HG03565 (cell line): ENCODE measurements around the gene RAB25.
"Not testable (repeated sequence)": the region's sequence is repeated elsewhere in the genome, so short reads cannot be mapped to it uniquely, and the experiment has no call there.

ENCODE experiments used
- ATAC-seq: cut with Tn5 transposase; IDR thresholded peaks from one replicate; pipeline ENCODE4 v1.9.1; 2021; ENCODE audit warnings: mild to moderate bottlenecking, moderate library complexity; ENCODE audit not compliant: unreplicated experiment

Gene RAB25

DNA sequence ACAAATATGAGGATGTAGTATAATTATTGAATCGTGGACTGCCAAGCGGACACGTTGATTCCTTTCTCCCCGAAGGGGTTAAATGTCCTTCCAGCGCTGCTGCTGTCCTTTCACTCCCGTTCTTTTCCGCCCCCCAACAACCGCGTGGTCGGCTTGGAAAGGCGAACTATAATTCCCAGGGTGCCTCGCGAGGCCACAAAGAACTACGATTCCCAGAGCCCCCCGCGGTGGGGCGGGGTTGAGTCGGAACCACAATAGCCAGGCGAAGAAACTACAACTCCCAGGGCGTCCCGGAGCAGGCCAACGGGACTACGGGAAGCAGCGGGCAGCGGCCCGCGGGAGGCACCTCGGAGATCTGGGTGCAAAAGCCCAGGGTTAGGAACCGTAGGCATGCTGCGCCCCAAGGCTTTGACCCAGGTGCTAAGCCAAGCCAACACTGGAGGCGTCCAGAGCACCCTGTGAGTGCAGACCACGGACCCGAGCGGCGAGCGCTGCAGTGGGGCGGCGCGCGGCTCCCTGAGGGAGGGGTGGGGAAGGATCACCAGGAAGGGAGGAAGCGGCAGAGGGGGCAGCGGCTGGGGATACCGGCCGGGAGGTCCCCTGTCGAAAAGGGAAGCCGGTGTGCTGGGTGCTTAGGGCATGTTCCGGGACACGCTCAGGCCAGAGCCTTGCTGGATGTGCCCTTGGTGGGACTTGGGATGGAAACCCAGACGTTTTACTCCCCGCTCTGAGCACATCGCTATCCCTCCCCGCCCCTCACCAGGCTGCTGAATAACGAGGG lies 6.3 kb upstream of the RAB25 start, which contains the start of gene LAMTOR2:
Gene LAMTOR2 (plus strand): TSS at position 283 of the 781 bp plus-strand sequence. CDS start 108 bp downstream, at position 391.
- ATAC-seq = peak; percentile 65

DNA sequence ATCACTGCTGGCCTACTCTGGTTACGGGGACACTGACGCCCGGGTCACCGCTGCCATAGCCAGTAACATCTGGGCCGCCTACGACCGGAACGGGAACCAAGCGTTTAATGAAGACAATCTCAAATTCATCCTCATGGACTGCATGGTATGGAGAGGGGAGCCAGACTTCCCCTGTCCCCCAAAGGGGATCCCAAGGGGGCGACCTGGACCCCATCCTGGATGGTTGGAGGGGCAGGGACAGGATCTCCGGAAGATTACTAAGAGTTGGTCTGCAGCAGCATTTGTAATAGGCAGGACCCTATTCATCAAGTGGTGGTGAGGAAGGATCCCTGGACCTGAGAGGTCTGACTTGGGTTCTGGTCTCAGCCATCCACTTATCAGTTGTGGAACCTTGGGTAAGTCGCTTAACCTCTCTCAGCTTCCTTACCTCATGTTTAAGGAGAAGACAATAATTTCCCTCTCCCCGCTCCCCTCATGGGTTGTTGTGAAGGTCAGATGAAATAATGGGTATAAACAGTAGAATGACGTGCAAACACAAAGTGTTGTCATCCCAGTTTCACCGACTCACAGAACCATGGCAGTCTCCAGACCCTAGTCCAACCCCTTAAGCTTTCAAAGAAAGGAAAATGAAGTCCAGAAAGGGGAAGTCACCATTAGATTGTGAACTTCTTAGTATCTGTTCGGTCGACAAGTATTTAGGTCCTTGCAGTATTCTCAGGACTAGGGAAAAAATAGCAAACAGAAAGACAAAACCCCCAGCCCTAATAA lies 5.5 kb upstream of the RAB25 start:
- ATAC-seq = no peak

DNA sequence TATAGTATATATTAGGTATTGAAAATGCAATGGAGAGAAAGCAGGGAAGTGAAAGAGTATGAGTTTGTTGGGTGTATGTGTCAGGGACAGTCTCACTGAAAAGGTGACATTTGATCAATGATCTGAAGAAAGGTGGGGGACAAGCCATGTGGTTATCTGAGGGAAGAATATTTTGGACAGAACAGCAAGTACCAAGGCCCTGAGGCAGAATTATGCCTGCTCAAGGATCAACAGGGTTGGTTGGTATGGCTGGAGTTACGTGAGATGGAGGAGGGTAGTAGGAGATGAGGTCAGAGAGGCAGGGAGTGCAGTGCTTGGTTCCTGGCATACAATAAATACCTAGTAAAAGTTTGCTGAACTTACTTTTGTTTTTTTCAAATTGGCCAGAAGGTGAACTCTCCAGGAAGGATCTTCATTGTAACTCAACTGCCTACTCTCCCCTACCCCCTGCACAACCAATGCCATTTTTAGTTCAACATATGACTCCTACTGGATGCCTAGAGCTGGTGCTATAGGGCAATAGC lies 4.6 kb upstream of the RAB25 start:
- no peak for ATAC-seq

DNA sequence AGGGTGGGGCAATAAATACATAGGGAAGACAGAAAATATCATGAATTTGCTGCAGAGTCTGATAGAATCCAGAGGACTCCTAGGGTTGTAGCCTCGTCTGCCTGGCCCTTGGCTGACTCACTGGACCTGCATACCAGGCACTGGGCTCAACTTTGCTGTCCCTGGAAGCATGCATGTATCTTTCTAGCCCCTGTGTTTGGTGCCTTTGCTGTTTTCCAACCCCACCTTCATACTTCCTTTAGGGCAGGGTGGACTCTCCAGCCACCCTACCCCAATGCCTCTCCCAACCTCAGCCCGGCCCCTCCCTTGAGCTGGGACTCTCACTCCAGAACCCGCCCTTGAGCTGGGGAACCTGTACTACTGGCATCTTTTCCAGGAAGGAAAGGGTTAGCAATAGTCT lies 1.2 kb downstream of the RAB25 start:
- ATAC-seq = no peak

DNA sequence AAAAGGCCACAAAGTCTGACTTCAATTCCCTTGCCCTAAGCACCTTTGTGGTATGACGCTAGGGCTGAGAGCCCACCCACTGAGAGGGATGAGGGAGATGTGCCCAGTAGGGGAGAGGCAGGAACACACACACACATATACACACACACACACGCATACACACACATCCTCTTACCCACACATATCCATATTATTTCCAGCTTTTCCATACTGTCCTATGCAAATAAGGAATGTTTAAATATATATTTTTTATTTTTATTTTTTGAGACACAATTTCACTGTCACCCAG lies 3.0 kb downstream of the RAB25 start:
- no peak for ATAC-seq

DNA sequence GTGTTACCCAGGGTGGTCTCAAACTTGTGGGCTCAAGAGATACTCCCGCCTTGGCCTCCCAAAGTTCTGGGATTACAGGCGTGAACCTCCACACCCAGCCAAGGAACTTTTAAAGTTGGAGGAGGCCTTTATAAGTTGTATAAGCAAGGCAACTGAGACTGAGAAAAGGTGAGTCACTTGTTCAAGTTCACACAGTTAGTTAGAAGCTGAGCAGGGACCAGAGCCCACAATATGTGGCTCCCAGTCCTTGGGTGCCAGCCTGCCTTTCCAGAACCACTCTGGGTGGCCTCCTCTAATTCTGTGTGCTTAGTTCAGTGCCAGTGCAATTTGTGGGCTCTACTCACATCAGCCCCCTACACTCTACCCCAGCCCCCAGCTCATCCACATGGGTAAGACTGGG lies 3.7 kb downstream of the RAB25 start:
- no peak for ATAC-seq

DNA sequence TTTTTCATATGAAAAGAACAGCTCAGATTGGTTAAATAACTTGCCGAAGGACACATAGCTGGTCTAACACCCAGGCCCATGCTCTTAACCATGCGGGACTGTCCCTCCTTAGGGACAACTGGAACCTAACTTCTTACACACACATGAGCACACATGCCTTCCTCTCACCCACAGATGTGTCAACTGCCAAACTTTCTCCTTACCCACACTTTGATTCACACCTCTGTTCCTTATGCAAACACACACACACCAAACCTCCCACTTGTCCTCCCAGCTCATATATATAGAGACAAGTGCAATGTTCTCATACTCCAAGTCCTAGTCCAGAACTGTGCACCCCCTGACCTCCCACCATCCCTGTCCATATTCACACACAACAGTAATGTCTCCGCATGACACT lies 4.3 kb downstream of the RAB25 start:
- ATAC-seq = no peak

DNA sequence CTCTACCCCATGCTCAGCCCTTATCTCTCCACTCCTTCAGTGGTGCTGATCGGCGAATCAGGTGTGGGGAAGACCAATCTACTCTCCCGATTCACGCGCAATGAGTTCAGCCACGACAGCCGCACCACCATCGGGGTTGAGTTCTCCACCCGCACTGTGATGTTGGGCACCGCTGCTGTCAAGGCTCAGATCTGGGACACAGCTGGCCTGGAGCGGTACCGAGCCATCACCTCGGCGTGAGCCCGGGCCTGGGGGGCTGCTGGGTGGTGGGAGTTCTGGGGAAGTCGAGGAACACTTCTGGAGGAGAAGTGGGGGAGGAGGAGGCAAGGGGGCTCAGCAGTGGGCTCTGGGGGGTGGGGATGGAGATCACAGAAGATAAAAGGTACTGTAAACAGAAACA lies 4.9 kb downstream of the RAB25 start:
- ATAC-seq = no peak

DNA sequence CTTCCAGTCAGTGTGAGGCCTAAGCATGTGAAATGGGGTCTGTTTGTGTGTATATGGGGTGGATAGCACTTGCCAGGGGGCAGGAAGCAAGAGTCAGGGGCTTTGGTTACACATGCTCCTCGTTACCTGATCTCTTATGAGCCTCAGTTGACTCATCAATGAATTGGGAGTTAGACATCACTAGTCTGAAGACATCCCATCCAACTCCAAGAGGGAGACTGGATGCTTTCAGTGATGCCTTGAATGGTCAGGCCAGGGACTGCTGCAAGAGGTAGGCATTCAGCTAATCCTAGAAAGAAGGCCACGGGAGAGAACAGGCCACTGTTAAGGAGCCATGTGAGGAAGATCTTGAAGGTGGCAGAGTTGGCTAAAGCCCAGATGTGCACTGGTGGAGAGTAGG lies 6.3 kb downstream of the RAB25 start:
- no peak for ATAC-seq

DNA sequence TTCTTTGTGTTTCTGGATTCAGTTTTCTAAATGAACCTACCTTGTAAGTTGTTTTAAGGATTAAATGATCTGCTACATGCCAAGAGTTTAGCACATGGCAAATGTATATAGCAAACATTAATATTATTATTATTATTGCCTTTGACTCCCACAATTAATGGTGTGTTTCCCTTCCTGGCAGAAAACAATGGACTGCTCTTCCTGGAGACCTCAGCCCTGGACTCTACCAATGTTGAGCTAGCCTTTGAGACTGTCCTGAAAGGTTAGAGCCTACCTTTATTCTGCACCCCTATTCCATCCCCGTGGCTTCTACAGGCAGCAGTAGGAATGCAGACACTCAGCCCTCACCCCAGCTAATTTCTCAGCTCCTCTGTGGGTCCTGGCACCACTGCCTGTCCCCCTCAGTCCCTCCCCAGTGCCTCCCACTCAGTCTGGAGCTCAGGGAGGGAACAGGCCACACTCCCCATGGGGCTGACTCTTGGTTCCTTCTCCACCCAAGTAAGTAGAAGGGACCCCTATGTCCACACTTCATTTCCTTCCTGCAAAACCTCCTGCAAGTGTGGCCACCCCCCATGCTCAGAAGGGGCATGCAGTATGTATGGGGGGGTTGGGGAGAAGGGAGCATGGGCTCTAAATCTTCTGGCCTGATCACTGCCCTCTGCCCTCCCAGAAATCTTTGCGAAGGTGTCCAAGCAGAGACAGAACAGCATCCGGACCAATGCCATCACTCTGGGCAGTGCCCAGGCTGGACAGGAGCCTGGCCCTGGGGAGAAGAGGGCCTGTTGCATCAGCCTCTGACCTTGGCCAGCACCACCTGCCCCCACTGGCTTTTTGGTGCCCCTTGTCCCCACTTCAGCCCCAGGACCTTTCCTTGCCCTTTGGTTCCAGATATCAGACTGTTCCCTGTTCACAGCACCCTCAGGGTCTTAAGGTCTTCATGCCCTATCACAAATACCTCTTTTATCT lies 8.8 kb downstream of the RAB25 start:
- no peak for ATAC-seq

DNA sequence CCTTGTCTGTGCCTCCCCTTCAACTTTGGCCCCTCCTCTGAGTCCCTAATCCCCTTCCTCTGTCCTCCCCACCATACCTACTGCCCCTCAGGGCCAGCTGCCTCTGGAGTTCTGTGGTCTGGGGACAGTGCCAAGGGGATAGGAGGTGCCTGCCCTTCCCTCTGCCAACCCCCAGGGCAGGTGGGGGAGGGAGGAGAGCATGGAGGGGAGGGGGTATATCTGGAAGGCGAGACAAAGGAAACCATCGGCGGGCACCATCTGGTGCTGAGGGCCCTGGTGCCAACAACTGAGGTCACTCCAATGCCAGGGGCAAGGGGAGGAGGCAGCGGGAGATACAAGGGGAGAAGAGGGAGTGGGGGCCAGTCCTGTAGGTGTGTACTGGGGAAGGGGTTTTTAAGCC lies 9.6 kb downstream of the RAB25 start:
- no peak for ATAC-seq

DNA sequence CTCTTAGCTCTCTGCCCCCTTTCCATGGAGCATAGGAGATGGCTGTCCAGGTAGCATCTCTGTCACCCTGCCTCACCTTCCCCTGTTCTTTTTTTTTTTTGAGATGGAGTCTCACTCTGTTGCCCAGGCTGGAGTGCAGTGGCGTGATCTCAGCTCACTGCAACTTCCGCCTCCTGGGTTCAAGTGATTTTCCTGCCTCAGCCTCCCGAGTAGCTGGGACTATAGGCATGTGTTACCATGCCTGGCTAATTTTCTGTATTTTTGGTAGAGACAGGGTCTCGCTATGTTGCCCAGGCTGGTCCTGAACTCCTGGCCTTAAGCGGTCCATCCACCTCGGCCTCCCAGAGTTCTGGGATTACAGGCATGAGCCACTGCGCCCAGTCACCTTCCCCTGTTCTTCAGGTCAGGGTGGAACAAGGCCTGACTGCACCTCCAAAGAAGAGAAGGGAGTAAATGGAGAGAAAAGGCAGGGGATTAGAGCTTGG lies 10.4 kb downstream of the RAB25 start:
- not testable (repeated sequence) for ATAC-seq

DNA sequence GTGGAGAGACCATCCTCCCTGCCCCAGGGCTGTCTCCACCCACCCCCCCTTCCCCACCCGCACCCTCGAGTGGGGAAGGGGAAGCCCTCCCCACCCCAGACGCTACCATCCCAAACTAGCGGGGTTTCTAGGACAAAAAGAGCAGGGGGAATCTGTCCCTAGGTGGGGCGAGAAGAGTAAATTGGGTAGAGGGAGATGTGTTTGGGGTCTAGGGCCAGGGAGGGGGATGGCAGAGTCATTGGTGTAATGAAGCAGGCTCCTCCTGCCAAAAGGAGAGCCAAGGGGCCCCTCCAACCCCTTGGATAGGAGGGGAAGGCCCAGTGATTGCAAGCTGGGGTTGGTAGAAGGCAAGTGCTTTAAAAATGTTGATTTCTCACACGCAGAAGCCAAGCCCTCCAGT lies 11.3 kb downstream of the RAB25 start:
- no peak for ATAC-seq

DNA sequence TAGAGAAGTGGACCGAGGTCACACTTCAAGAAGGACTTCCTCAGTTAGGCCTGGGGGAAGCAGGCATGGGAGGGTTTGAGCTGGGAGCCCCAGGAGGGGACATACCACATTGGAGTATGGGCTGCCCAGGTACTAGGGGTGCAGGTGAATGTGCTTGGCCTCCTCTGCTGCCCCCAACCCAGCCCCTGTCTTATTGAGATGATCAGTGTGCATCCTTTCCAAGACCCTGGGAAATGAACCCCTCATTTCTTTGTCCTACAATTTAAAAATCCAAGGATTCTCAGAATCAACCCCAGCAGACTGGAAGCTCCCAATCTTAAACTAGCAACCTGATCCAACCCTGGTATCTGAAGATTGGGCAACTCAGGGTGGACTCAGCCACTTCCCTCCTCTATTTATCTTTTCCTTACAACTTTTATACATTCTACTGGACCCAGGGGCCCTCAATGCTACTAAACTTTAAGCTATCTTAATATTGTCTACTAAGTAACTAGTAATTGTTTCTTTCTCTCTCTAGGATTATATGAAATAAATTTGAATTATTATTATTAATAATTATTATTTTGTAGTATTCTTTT lies 12.2 kb downstream of the RAB25 start:
- no peak for ATAC-seq

DNA sequence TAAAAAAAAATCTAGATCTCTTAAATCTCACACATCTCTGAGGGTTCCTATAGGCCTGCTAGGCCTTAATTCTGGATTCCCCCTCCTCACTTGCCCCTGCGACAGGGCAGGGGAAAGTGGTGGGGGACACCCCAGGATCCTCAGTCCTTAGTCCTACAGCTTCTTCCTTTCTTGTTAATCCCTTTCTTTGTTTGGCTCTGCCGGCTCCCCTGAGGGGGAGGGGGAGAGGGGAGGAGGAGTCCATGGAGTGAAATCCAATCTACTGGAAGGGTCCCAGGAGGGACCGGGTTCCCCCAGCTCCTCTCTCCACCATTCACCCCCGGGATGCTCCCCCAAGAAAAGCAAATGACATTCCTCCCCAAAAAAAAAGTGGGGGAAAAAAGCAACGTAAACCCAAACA lies 12.8 kb downstream of the RAB25 start:
- no peak for ATAC-seq

DNA sequence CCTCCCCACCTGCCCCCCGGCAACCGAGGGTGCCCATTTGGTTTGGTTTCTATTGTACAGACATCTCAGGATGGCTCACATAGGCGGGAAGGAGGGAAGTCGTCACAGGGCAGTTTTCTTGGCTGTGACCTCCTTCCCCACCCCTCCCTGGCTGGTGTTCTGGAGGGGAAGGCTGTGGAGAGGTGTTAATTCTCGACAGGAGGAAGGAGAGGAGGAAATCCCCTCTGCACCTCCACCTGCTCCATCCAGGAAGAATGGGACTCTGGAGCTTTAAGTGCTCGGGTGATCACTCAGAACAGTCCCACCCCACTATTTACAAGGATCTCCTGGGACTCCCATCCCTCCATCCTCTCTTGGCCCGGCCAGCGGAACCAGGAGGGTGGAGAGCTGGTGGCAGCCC lies 13.7 kb downstream of the RAB25 start:
- ATAC-seq = no peak

DNA sequence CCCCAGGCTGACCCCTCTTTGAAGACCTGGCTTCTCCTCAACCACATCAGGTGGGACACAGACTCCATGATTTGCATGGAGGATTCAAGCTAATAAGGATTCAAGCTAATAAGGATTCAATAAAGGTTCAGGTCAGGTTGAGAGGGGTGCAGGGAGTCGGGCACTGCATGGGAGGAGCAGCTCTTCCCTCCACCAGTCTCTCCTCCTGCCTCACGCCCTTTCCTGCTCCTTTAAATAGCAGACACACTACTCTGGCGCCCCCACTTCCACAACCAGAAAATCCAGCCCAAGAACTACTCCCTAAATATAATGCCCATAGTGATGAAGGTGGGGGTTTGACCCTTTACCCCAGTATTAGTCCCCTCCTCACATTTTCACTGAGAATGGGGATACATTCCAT lies 14.2 kb downstream of the RAB25 start:
- ATAC-seq = no peak

DNA sequence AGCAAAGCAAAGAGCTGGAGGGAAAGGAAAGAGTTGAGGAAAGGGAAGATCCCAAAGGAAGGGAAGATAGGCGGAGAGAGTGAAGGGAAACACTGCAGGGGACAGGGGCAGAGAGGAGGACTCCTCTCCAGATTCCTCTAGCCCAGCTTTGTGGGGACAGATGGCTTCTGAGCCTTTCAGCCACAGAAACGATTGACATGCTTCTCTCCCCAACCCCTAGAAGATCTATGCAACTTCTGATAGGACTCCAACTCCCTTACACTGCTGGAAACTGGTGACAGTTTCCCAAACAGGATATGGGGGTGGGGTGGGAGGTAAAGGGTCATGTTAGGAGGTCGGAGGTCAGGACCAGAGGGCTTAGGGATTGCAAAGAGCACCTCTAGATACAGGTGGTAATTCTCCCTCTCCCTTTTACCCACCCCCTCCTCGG lies 14.8 kb downstream of the RAB25 start:
- no peak for ATAC-seq

DNA sequence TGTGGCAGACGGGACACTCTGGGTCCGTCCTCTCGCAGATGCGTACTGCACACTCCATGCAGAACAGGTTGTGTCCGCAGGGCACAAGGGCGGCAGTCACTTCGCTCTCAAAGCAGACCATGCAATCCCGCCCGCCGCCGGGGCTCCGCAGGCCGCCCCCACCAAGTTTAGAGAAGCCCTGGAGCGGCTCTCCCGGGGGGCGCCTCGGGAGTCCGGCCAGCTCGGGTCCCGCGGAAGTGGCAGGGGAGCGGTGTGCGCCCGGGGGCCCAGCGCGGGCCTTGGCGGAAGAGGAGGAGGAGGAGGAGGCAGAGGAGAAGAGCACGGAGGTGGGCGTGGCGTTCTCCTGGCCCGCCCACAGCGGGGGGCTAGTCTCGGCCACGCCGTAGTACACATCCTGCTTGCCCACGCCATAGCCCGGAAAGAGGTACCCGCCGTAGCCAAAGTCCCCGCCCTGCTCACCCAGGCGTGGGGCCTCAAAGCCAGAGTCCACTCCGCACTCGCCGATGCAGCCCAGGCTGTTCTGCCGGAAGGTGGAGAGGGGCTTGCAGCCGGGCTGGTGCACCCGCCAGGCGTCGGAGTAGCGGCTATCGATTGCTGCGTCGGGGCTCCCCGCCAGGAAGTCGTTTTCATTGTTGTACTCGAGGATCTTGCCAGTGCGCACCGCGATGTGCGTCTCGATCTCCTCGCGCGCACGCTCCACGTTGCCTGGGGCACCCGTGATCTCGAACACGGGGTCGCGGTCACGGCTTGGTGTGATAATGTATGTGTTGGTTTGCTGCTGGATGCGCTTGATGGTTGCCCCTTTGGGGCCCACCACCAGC lies 15.9 kb downstream of the RAB25 start:
- no peak for ATAC-seq

DNA sequence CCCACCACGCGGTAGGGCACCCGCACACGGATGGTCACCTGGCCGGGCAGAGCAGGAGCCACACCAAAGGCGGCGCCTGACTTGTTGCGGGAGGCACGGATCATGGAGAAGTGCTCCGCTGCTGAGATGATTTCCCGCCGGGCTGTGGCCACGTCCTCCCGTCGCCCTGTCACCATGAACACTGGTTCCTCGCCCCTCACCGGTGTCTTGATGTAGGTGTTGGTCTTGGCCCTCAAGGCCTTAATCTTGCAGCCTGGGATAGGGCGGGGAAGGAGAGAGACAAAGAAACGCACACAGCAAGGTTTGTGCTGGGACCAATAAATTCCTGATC lies 16.4 kb downstream of the RAB25 start:
- ATAC-seq = no peak
